ENCODE data around the gene RADIL.

RADIL gene

DNA sequence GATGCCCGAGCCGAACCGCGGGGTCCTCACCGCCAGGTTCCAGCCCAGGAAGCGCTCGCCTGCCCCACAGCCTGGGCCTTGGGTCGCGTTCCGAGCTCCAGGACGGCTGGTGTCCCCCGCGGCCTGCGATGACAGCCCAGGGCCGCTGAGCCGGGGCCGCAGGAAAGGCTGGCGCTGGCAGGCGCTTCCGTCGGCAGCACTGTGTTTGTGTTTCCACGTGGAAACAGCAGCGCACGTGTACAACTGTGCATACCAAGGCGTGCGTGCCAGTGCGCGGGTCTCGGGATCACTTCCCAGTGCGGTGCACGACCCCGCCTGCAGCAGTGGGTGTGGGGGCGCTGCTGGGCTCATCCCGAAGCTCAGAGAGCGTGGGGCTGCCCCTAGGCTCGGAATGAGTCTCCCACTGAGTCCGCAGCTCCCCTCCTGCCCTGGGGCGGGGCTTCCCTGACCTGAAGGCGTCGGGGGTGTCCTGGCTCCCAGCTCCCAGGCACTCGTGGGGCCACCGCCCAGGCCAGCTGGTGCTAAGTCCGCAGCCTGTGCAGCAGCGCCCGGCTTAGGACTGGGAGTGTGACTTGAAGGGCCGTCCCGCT, 90.9 kb downstream of the RADIL start:
- DNase-seq (ENCODE audit: low read depth, low spot score): no peak

DNA sequence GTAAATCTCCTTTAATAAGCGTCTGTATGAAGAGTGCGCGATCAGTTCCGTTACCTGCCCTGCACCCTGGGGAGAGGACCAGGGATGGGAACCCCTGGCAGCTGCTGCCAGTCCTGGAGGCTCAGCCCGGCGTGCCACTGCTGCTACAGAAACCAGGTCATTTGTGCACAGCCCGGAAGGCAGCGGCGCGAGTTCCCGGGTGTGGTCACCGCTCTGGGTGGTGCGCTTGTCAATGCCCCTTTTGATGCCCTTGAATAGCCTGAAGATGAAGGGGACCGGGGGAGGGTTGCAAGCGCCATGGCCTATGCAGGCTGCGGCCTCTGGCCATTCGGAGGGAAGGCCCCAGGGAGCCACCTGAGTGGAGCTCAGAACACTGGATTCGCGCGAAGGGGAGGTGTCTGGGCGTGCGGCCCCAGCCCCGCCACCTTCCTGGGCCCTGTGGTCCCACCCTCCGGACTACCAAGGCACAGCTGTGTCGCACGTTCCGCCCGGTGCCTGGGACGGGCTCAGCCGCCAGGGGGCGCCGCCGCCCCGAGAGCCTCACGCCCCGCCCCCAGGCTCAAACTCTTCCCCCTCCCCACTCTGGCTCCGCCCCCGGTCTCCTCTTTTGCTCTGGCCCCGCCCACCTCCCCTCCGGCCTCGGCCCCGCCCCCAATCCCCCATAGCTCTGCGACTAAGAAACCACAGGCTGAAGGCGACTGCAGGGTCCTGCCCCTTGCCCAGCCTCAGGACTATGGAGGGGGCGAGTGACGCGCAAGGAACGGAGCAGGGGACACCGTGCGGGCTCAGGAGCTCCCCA, 91.6 kb downstream of the RADIL start:
- DNase-seq (ENCODE audit: low read depth, low spot score): peak; percentile 48

DNA sequence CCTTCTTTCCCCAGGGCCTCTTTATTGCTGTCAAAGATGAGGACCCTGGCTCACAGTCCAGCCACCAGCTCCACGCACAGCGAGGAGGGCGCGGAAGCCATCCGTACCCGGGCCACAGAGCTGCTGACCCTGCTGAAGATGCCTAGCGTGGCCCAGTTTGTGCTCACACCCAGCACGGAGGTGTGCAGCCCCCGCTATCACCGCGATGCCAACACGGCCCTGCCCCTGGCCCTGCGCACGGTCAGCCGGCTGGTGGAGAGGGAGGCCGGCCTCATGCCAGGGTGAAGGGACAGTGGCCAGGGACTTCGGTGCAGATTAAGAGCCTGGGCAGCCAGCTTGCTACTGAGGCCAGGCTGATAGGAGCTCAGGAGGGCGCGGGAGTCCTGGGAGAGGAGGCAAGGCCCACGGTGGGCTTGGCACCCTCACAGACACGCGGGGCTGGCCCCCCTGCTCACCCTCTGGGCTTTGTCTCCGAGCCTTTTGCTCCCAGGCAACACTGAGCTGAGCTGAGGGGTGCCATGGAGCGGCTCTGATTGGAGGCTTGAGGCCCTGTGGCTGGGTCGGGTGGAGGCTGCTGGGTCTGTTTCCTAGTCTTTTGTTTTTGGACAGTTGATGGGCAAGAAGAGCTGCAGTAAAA, 92.3 kb downstream of the RADIL start:
- DNase-seq (ENCODE audit: low read depth, low spot score): no peak

DNA sequence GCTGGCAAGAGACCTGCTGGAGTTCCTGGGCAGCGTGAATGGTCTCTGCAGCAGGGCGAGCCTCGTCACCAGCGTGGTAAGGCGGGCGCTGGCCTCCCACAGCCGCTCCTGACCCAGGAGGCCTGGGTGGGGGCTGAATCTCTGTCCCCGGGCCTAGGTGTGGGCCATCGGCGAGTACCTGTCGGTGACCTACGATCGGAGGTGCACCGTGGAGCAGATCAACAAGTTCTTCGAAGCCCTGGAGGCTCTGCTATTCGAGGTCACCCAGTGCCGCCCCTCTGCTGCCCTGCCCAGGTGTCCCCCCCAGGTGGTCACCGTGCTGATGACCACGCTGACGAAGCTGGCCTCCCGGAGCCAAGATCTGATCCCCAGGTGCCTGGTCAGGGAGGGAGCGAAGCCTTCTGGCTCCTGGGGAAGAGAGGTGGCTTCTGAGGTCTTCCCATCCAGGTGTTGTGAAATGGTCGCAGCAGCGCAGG, 93.0 kb downstream of the RADIL start:
- DNase-seq (ENCODE audit: low read depth, low spot score): no peak

DNA sequence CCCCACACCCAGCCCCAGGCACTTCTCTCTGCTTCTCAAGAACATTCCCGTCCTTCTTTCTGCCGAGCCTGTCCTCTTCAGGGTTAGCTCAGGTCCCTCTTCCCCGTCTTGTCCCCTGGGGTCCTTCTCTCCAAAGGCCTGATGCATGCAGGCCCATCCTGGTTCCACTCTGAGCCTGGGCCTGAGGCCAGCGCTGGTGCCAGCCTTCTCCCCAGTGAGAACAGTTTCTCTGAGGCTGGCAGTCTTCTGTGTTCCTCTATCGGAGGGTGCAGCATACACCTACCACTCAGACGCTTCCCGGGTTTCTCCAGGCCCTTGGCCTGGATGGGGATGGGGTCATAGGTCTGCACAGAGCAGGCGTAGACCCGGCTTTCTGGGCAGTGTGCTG, 93.4 kb downstream of the RADIL start:
- DNase-seq (ENCODE audit: low read depth, low spot score): no peak

DNA sequence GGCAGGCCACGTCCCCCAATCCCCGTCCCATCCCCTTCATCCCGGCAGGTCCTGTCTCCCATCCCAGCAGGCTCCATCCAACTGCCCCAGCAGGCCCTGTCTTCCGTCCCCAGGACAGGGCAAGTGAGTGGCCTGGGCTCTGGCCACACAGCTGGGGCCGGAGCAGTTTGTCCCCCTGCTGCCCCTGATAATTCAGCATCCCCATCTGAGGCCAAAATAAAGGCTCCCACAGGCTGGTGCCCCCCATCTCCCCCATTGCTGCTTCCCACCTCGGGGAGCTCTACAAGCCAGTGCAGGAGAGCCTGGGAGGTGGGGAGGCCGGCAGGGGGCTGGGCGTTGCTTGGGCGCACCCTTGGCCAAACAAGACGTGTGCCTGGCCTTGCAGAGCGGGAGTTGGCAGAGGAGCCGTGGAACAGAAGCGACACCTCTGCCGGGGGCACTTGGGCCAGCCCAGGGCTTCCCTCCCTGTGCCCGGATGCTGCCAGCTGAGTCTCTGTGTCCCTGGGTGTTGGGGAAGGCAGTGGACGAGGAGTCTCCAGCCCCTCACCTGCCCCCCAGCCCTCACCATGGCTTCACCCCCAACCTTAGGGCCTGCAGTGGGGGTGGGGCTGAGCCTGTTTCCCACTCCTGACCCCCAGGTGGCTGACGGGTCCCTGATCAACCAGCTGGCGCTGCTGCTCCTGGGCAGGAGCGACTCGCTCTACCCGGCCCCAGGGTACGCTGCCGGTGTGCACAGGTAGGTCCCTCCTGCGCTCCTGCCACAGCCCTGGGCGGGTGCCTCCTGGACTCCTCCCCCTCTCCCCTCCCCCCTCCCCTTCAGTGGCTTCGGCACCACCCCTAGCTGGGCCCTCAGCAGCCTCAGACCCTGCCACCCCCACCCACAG, 94.1 kb downstream of the RADIL start:
- DNase-seq (ENCODE audit: low read depth, low spot score): no peak

DNA sequence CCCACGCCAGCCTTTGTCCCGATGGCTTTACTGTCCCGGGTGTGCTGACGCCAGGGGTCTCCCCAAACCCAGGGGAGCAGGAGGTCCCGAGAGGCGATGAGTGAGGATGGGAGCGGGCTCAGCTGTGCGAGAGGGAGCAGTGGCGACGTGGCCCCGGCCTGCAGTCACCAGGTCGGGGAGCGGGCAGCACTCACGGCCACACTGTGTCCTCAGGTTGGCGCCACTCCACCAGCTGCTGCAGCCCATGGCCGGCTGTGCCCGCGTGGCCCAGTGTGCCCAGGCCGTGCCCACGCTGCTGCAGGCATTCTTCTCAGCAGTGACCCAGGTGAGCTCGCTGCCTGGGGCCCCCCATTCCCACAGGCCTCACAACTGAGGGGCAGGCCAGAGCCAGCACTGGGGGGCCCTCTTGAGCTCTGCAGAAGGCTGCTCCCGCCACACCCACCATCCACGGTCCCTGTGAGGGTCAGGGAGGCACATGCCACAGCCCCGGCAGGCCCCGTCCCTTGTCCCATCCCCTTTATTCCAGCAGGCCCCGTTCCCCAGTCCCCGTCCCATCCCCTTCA, 94.8 kb downstream of the RADIL start:
- DNase-seq (ENCODE audit: low read depth, low spot score): no peak

DNA sequence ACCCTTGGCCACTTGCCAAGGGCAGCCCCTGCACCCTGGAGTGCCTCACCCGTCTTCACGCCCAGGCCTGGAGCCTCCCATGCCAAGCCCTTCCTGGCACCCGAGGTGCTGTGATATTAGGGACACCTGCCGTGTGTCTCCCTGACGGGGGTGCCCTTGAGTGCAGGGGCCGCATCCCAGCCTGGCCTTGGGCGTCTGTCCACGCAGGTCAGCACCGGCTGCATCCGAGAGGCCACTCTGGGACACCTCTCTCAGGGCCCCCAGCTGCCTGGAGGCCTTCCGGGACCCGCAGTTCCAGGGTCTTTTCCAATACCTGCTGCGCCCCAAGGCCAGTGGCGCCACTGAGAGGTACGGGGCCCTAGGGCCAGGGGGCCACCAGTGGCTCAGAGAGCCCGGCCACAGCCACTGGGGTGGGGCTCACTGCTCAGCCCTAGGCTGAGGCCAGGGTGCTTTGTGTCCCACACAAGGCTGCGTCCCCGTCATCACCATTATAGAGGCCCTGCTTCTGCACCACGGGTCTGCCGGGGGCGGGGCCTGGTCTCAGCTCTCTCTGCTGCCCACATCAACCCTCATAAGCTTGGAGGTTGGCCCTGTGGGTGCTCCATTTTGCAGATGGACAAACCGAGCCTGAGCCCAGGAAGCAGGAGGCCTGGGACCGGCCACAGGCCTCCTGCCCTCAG, 95.4 kb downstream of the RADIL start:
- DNase-seq (ENCODE audit: low read depth, low spot score): no peak

DNA sequence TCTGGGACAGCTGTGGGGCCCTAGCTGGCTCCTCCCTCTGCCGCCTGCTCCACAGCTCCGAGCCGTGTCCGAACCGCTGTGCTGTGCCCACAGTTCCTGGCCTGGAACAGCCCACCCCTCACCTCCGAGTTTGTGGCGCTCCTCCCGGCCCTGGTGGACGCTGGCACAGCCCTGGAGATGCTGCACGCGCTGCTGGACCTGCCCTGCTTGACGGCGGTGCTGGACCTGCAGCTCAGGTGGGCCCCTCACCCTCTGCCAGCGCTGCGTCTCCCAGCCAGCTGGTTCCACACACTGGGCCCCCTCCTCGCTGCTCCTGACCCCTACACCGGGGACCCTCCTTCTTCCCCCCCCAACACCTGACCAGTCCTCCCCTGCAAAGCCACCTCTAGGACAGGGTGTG, 96.0 kb downstream of the RADIL start:
- no peak for DNase-seq (ENCODE audit: low read depth, low spot score)

DNA sequence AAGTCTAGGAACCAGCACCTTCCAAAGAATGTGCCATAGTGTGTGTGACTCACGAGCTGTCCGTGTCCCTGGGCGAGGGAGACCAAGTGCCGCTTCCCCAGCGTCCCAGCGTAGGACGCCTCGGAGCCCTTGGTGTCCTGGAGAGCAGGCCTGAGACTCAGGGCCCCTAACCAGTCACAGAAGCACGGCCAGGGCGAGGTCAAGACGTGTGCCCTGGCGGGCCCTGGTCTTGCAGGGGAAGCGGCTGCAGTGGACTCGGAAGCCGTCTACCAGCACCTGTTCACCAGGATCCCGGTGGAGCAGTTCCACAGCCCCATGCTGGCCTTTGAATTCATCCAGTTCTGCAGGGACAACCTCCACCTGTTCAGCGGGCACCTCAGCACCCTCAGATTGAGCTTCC, 97.5 kb downstream of the RADIL start:
- no peak for DNase-seq (ENCODE audit: low read depth, low spot score)

DNA sequence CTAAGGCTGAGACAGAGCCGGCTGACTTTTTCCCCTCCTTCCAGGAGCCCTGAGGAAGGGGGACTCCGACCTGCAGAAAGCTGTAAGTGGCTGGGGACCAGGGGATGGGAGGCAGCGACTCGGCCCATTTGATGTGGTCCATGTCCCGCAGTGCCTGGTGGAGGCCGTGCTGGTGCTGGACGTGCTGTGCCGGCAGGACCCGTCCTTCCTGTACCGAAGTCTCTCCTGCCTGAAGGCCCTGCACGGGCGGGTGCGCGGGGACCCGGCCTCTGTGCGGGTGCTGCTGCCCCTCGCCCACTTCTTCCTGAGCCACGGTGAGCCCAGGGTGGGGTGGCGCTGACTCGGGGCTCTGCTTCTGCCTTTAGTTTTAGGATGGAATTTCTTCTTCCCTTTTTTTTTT, 98.1 kb downstream of the RADIL start:
- DNase-seq (ENCODE audit: low read depth, low spot score): no peak

DNA sequence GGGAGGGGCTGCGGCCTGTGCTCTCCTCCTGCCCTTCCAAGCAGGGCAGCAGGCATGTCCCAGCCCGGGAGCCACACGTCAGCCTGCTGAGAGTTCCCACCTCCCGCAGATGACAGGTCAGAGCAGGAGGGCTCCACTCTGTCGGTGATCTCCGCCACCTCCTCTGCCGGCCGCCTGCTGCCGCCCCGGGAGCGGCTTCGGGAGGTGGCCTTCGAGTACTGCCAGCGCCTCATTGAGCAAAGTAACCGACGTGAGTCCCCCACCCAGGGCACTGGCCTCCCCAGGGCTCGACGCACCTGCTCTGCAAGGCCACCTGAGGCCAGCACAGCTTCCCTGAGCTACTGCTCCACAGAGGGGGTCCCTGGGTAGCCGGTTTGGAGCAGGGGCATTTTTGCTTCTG, 98.7 kb downstream of the RADIL start:
- no peak for DNase-seq (ENCODE audit: low read depth, low spot score)

DNA sequence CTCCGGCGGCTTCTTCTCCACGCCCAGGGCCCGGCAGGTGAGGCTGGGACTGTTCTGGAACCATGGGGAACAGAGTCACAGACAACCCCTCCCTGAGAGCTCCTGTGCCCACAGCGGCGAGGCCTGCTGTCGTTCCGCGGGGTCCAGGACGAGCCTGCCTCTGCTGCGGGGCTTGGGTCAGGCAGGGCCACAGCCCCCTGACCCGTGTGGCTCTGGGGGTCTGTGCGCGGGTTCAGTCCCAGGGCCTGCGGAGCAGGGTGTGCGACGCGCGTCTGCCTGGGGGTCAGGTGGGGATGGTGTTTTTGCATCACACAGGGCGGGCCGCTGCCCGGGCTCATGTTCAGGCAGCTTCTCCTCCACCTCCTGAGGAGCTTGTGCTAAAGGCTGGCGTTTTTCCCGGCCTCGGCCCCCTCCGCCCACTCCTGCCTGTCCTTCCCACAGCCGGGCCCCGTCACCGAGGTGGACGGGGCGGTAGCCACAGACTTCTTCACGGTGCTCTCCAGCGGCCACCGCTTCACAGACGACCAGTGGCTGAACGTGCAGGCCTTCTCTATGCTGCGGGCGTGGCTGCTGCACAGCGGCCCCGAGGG, 99.7 kb downstream of the RADIL start:
- no peak for DNase-seq (ENCODE audit: low read depth, low spot score)

DNA sequence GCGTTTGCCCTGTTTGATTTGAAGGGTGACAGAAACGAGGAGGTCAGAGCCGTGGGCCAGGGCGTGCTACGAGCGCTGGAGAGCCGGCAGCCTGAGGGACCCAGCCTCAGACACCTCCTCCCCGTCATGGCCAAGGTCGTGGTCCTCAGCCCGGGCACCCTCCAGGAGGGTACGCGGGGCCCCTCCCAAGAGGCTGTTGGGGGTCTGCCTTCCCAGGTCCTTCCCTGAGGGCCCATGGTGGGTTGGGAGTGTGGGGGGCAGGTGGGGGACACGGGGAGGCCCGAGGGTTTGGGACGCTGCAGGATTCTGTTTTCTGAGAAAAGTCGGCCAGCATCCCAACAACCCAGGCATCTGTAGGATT, 100.2 kb downstream of the RADIL start:
- no peak for DNase-seq (ENCODE audit: low read depth, low spot score)

DNA sequence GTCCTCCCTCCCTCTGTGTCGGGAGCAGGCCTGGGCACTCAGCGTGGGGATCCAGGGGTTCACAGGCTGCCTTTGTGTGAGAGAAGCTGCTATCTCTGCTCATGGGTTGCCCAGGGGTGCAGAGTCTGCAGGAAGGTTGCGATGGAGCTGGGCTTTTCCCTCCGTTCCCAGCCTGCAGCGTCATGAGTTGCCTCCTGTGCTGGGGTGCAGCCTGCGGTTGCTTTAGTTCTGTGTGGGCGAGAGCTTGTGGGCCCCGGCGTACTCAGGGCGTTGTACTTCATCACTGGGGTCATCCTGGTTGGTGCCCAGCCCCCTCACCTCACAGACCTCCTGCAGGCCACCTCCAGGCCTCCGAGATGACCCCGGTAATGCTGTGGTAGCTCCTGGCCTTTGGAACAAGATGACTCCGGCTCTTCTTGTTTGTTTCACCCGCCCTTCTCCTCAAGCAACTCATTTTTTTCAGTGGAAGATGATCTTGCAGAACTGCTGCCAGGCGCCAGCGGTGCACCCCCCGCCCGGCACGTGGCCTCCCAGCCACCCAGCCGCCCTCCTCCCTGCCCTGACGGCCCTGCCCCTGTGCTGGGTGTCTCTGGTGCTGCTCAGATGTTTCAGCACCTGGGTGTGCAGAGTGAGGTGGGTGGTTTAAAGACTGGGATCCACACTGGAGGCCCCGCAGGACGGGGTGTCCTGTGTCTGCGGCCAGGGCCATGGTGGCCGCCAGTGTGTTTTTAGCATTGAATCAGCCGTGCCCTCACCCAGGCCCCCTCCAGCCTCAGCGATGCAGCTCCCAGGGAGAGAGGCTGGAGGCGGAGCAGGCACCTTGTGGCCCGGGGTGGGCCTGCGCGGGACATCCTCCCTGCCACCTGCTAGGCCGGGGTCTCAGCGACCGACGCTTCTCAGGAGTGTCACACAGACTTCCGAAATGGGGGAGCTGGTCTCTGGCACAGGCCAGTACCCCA, 100.9 kb downstream of the RADIL start:
- no peak for DNase-seq (ENCODE audit: low read depth, low spot score)

DNA sequence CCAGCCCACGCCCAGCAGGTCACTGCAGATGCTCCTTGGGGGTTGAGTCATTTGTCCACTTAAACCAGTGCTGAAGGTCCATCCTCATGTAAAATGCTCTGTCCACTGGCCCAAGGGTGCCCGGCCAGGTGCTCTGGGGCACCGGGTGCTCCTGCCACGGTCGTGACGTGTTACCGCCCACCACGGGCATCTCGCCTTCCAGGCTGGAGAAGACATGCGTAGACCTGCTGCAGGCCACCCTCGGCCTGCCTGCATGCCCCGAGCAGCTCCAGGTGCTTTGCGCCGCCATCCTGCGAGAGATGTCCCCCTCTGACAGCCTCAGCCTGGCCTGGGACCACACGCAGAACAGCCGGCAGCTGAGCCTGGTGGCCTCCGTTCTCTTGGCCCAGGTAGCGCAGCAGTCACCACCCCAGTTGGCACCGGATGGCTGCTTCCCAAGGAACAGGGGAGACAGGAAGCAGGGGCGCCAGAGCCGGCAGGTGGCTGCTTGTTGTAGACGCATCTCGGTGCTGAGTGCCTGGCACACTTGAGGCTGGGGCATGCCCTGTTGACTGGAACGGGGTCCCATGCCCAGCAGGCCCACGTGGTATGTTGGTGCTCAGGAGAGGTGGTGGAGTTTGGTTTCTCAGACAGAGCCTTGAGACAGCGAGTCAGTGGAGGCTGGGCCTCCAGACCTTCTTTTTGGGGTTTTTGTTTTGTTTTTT, 102.0 kb downstream of the RADIL start:
- DNase-seq (ENCODE audit: low read depth, low spot score): no peak

DNA sequence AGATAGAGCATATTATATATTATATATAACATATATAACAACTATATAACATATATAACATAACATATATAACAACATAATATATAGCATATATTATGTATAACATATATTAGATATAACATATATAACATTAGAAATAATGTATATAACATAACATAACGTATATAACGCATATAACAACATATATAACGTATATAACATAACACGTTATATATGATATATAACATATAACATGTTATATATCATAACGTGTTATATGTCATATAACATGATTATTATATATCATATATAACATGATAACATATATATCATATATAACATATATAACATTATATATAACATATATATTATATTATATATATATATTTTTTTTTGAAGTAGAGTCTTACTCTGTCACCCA, 104.4 kb downstream of the RADIL start:
- DNase-seq (ENCODE audit: low read depth, low spot score): no peak

DNA sequence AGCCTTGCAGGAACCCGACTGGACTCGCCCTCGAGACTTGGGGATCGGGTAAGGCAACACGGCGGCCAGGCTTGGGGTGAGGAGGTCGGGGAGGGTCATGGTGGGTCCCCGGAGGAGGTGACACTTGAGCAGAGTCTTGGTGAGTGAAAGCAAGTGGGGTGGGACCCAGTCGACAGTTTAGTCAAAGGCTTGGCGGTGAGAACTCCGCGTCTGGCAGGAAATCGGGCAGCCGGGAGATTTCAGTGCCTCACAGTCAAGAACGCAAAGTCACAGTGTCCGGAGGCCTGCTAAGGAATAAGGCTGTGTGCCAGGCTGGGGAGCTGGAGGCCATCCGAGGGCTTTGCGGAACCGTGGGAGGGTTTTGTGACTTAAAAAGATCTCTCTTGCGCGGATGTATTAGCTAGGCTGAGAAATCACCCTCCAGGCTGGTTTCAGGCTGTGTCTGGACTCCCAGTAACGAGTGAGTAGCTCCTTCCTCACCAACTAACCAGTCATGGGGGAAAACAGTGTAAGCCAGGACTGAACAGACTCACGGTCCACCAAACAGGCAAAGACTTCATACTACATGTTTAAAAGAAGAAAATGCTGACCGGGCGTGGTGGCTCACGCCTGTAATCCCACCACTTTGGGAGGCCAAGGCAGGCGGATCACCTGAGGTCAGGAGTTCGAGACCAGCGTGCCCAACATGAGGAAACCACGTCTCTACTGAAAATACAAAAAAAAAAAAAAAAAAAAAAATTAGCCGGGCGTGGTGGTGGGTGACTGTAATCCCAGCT, 107.5 kb downstream of the RADIL start:
- peak; percentile 27 for DNase-seq (ENCODE audit: low read depth, low spot score)
